PC-9 (cell line): ENCODE results near the gene DUSP14. TPM values are rescaled to one million over a fixed set of nuclear protein-coding genes. Genes with fewer than 3 reads are reported as not detected.

ENCODE experiments used
- BruUV-seq: library from RNA; stranded (reverse); fragments of 400-500 nt; replicated peaks from 2 replicates; lab custom pipeline; 2021; lab: Mats Ljungman, UMichigan
- CTCF ChIA-PET: fragments of 300-600 bp; sonication (Branson Sonifier 250); formaldehyde crosslinking; loops from one replicate; lab custom pipeline; 2022; ENCODE audit warnings: antibody characterized with exemption; lab: Charles Lee
- POLR2A ChIA-PET: fragments of 300-600 bp; sonication (Branson Sonifier 250); formaldehyde crosslinking; loops from one replicate; lab custom pipeline; 2022; ENCODE audit warnings: antibody characterized with exemption; ENCODE audit not compliant: unreplicated experiment; lab: Charles Lee
- DNase-seq, 2 experiments: peaks; one replicate each; pipeline versions ENCODE4 v3.0.0 to v3.0.0-alpha.2; 2015 to 2022; ENCODE audit warnings: mixed read lengths in 1 of 2
- H2AFZ ChIP-seq: fragments of 200-600 bp; sonication (generic); 2 replicates; pipeline ENCODE4 v1.8.1; 2017; ENCODE audit warnings: antibody characterized with exemption
- H3F3A ChIP-seq: fragments of 200-600 bp; sonication (generic); 2 replicates; pipeline ENCODE4 v1.8.1; 2017; ENCODE audit warnings: antibody characterized with exemption, mild to moderate bottlenecking, low read depth; ENCODE audit not compliant: insufficient read depth
- H3K27ac ChIP-seq: fragments of 200-600 bp; sonication (generic); 2 replicates; pipeline ENCODE4 v1.6.1; 2016; ENCODE audit warnings: mixed run types
- H3K27me3 ChIP-seq: fragments of 200-600 bp; sonication (generic); 2 replicates; pipeline ENCODE4 v1.6.1; 2016; ENCODE audit warnings: low read depth, mixed run types; ENCODE audit not compliant: insufficient read depth
- H3K36me3 ChIP-seq: fragments of 200-600 bp; sonication (generic); 2 replicates; pipeline ENCODE4 v1.6.1; 2016; ENCODE audit warnings: low read depth, mixed run types
- H3K4me1 ChIP-seq: fragments of 200-600 bp; sonication (generic); replicated peaks from 2 replicates; pipeline ENCODE4 v1.6.1; 2016; ENCODE audit warnings: mixed run types; ENCODE audit not compliant: insufficient read depth
- H3K4me2 ChIP-seq: fragments of 200-600 bp; sonication (generic); 2 replicates; pipeline ENCODE4 v1.6.1; 2017; ENCODE audit warnings: mixed run types
- H3K4me3 ChIP-seq: fragments of 200-600 bp; sonication (generic); 2 replicates; pipeline ENCODE4 v1.6.1; 2016; ENCODE audit warnings: mixed run types
- H3K79me2 ChIP-seq: fragments of 200-600 bp; sonication (generic); 2 replicates; pipeline ENCODE4 v1.6.1; 2017; ENCODE audit warnings: low read depth, mixed run types
- H3K9me2 ChIP-seq: fragments of 200-600 bp; sonication (generic); 2 replicates; pipeline ENCODE4 v1.8.1; 2017; ENCODE audit warnings: mild to moderate bottlenecking; ENCODE audit not compliant: insufficient read depth
- H3K9me3 ChIP-seq: fragments of 200-600 bp; sonication (generic); 2 replicates; pipeline ENCODE4 v1.8.1; 2016; ENCODE audit warnings: low read depth; ENCODE audit not compliant: insufficient read depth
- H4K20me1 ChIP-seq: fragments of 200-600 bp; sonication (generic); 2 replicates; pipeline ENCODE4 v1.8.1; 2017; ENCODE audit not compliant: insufficient read depth
- CTCF ChIP-seq: fragments of 200-600 bp; sonication (generic); conservative IDR thresholded peaks from 2 replicates; pipeline ENCODE4 v1.6.1; 2017; ENCODE audit warnings: mixed run types, antibody characterized with exemption, mild to moderate bottlenecking, moderate library complexity
- EZH2 ChIP-seq: fragments of 200-600 bp; sonication (generic); IDR thresholded peaks from 2 replicates; pipeline ENCODE4 v1.8.0; 2017; ENCODE audit warnings: antibody characterized with exemption, low read depth
- intact Hi-C: fragments of 100-400 bp; cut with micrococcal nuclease; formaldehyde crosslinking; loops from one replicate; pipeline ENCODE4 v1.10.0; 2022; ENCODE audit not compliant: unreplicated experiment
- total RNA-seq: library from RNA; stranded (reverse); gene quantifications from 2 replicates; pipeline ENCODE4 v1.2.3, GENCODE V29; 2021

DUSP14 gene
- total RNA-seq, 1 experiment from 2014 or later = 23.3 TPM

- ChIA-PET CTCF (no interaction called here), POLR2A (no interaction called here)
- no peaks in the 10 kb centered on the region for H3K27me3 ChIP-seq
- H3K4me2 ChIP-seq = no peak overlapping the region
- H3K4me3 ChIP-seq = no peak overlapping the region
- TF ChIP-seq CTCF (no peak), EZH2 (no peak)
- intact Hi-C loops = no loop called here
- BruUV-seq = no TSS peak
- no peaks in the 10 kb centered on the region for H3K9me2 ChIP-seq
- peaks cover 7% of the 10 kb centered on the region; the same call in 1 of the 2 replicates for H4K20me1 ChIP-seq
- H3F3A ChIP-seq = peaks cover 47% of the 10 kb centered on the region
- peaks cover 9% of the 10 kb centered on the region for H3K79me2 ChIP-seq
- H3K27ac ChIP-seq = no peak overlapping the region
- no peaks in the 10 kb centered on the region for H3K36me3 ChIP-seq
- H3K9me3 ChIP-seq = no peaks in the 10 kb centered on the region
- DNase-seq = no peak
- H2AFZ ChIP-seq = no peak overlapping the region
- peaks cover 36% of the 10 kb centered on the region for H3K4me1 ChIP-seq
Observed at GRCh38 chr17:37485938-37486570, 3.6 kb upstream of the DUSP14 start.

- Histone ChIP-seq H3K9me3 (0 out of 2 replicates have a peak, but pooled peaks cover 4% of the 10 kb centered on the region), H2AFZ (no peak overlapping the region), H3K4me3 (peak overlapping the region; percentile 85; the same call in 1 of the 2 replicates), H3K4me1 (peaks cover 52% of the 10 kb centered on the region), H3K36me3 (no peaks in the 10 kb centered on the region), H3K27me3 (no peaks in the 10 kb centered on the region), H3K27ac (peak overlapping the region; percentile 91), H4K20me1 (peaks cover 8% of the 10 kb centered on the region; the same call in 1 of the 2 replicates), H3K4me2 (peak overlapping the region; percentile 93), H3F3A (peaks cover 66% of the 10 kb centered on the region), H3K9me2 (no peaks in the 10 kb centered on the region), H3K79me2 (peaks cover 30% of the 10 kb centered on the region)
- DNase-seq = peak; percentile 37 to 94
- intact Hi-C loops = loop anchor here (1.0 kb wide), 2 partner anchors 12 to 38 kb away; no protein-coding TSS in a partner anchor
- POLR2A ChIA-PET = interaction anchor here (0.6 to 0.9 kb wide), 2 partner anchors 11 to 38 kb away, joined by 4 to 8 read pairs; no protein-coding TSS in a partner anchor
- no TSS peak for BruUV-seq
- no peak for TF ChIP-seq EZH2
- TF ChIP-seq CTCF = no peak
- CTCF ChIA-PET = no interaction called here
Observed at GRCh38 chr17:37488009-37488604, 1.6 kb upstream of the DUSP14 start.

DNA sequence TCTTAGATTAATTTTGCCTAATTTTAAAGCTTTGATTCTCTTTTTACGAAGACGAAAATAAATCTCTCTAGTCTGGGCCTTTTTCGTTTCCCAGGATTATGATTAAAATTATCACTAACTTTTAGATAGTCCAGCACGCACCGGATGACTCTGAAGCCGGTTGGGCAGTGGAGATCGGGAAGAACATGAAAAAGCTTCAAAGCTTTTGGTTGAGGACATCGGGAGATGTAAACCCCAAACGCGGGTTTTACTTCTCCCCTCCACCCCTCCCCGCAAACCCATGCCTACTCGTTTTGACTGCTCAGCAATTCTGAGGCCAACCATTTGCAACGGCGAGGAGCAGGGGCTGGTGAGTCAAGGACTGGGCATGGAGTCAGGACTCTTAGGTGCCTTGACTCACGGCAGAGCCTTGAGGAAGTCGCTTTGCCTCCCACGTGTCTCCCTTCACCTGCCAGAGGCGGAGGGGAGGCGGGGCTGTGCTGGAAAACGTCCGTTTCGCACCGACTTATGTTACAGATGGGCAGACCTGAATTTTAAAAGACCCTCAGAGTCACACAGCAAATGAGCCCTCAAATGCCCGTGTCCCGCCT is 989 bp upstream of the DUSP14 start:
- Histone ChIP-seq H4K20me1 (peaks cover 8% of the 10 kb centered on the region; the same call in 1 of the 2 replicates), H3K4me2 (peak overlapping the region; percentile 93), H3K27ac (peak overlapping the region; percentile 91), H3K4me3 (peak overlapping the region; percentile 85), H2AFZ (peak overlapping the region; percentile 92), H3K9me3 (0 out of 2 replicates have a peak, but pooled peaks cover 5% of the 10 kb centered on the region), H3K9me2 (no peaks in the 10 kb centered on the region), H3K79me2 (peaks cover 34% of the 10 kb centered on the region), H3F3A (peaks cover 67% of the 10 kb centered on the region), H3K36me3 (no peaks in the 10 kb centered on the region), H3K4me1 (peaks cover 50% of the 10 kb centered on the region), H3K27me3 (no peaks in the 10 kb centered on the region)
- TSS peak; percentile 69 for BruUV-seq
- TF ChIP-seq EZH2 = no peak
- no peak for TF ChIP-seq CTCF
- DNase-seq = peak; percentile 84 to 98
- ChIA-PET CTCF (interaction anchor here (0.5 kb wide), 1 partner anchor 23 kb away, joined by 4 read pairs; no protein-coding TSS in a partner anchor), POLR2A (interaction anchor here (0.6 to 0.9 kb wide), 3 partner anchors 12 to 38 kb away, joined by 3 to 8 read pairs (median 4); no protein-coding TSS in a partner anchor)
- intact Hi-C loops = loop anchor here (1.0 kb wide), 3 partner anchors 12 to 82 kb away; partner anchors contain the start of genes ACACA and TADA2A
